Measurements from ENCODE around the gene HSDL1.

Gene HSDL1

GRCh38 chr16:84177741-84178073 lies 32.7 kb upstream of the HSDL1 start:
- peak overlapping the region; percentile 20 for H3K18ac ChIP-seq (ENCODE audit: low read length)
- H2BK120ac ChIP-seq (ENCODE audit: insufficient read depth, low read length, poor library complexity), result peak overlapping the region; percentile 59
- peaks cover 46% of the 10 kb centered on the region in 2 experiments for H3K36me3 ChIP-seq (ENCODE audit: control insufficient read depth in 1 of 2, insufficient read depth in 2 of 2, low read length in 2 of 2)
- no peak overlapping the region for H4K12ac ChIP-seq (ENCODE audit: low read depth, low read length)
- no CpG with 5 or more reads among the region's 9 CpGs for WGBS (ENCODE audit: extremely low coverage, insufficient coverage, insufficient read length)
- peaks cover 21 to 22% of the 10 kb centered on the region in 2 experiments for H3K4me1 ChIP-seq (ENCODE audit: control insufficient read depth in 1 of 2, insufficient read depth in 2 of 2, low read length in 2 of 2)
- no peak overlapping the region for H3K4me2 ChIP-seq (ENCODE audit: low read length)
- no peak overlapping the region for H3K23ac ChIP-seq (ENCODE audit: low read length)
- H3K79me2 ChIP-seq (ENCODE audit: control insufficient read depth, insufficient read depth, low read length, poor library complexity), result peaks cover 4% of the 10 kb centered on the region
- no peak overlapping the region for H3K4ac ChIP-seq (ENCODE audit: low read depth, low read length)
- H2BK5ac ChIP-seq (ENCODE audit: low read depth, low read length, poor library complexity), result peak overlapping the region; percentile 8
- H3K9ac ChIP-seq (ENCODE audit: low read length), result no peak overlapping the region
- DNase-seq, result peak; percentile 32
- H3K27me3 ChIP-seq (ENCODE audit: insufficient read depth, low read length), result no peaks in the 10 kb centered on the region
- H2AFZ ChIP-seq (ENCODE audit: insufficient read depth, low read length, poor library complexity), result no peak overlapping the region
- H3K4me3 ChIP-seq (ENCODE audit: low read depth, low read length), result no peak overlapping the region
- H3K79me1 ChIP-seq (ENCODE audit: low read length), result peaks cover 8% of the 10 kb centered on the region
- peak overlapping the region; percentile 28 for H3K14ac ChIP-seq (ENCODE audit: low read length)
- peak overlapping the region; percentile 30 for H4K8ac ChIP-seq (ENCODE audit: low read depth, low read length)
- peak overlapping the region; percentile 46 for H3K27ac ChIP-seq (ENCODE audit: low read depth, low read length)
- no peaks in the 10 kb centered on the region for H3K9me3 ChIP-seq (ENCODE audit: insufficient read depth, low read depth, low read length)
- H2BK12ac ChIP-seq (ENCODE audit: low read length), result peak overlapping the region; percentile 9
- H4K91ac ChIP-seq (ENCODE audit: low read depth, low read length), result peak overlapping the region; percentile 40
- H2AK5ac ChIP-seq (ENCODE audit: low read length), result no peak overlapping the region

GRCh38 chr16:84176192-84177053 lies 31.4 kb upstream of the HSDL1 start:
- no peak for DNase-seq
- H3K14ac ChIP-seq (ENCODE audit: low read length), result peak overlapping the region; percentile 25
- peaks cover 21 to 22% of the 10 kb centered on the region in 2 experiments for H3K4me1 ChIP-seq (ENCODE audit: control insufficient read depth in 1 of 2, insufficient read depth in 2 of 2, low read length in 2 of 2)
- H2AFZ ChIP-seq (ENCODE audit: insufficient read depth, low read length, poor library complexity), result peak overlapping the region; percentile 19
- H4K91ac ChIP-seq (ENCODE audit: low read depth, low read length), result peak overlapping the region; percentile 52
- H3K27ac ChIP-seq (ENCODE audit: low read depth, low read length), result peak overlapping the region; percentile 46
- peak overlapping the region; percentile 15 for H2BK120ac ChIP-seq (ENCODE audit: insufficient read depth, low read length, poor library complexity)
- no peak overlapping the region for H3K4me2 ChIP-seq (ENCODE audit: low read length)
- H3K23ac ChIP-seq (ENCODE audit: low read length), result no peak overlapping the region
- peak overlapping the region; percentile 70 for H2AK5ac ChIP-seq (ENCODE audit: low read length)
- H2BK12ac ChIP-seq (ENCODE audit: low read length), result peak overlapping the region; percentile 27
- no peaks in the 10 kb centered on the region for H3K9me3 ChIP-seq (ENCODE audit: insufficient read depth, low read depth, low read length)
- no peak overlapping the region for H4K12ac ChIP-seq (ENCODE audit: low read depth, low read length)
- H3K27me3 ChIP-seq (ENCODE audit: insufficient read depth, low read length), result no peaks in the 10 kb centered on the region
- H3K79me1 ChIP-seq (ENCODE audit: low read length), result peaks cover 8% of the 10 kb centered on the region
- peaks cover 34% of the 10 kb centered on the region in 2 experiments for H3K36me3 ChIP-seq (ENCODE audit: control insufficient read depth in 1 of 2, insufficient read depth in 2 of 2, low read length in 2 of 2)
- H3K4me3 ChIP-seq (ENCODE audit: low read depth, low read length), result no peak overlapping the region
- H3K9ac ChIP-seq (ENCODE audit: low read length), result peak overlapping the region; percentile 13
- H3K18ac ChIP-seq (ENCODE audit: low read length), result peak overlapping the region; percentile 17
- peaks cover 4% of the 10 kb centered on the region for H3K79me2 ChIP-seq (ENCODE audit: control insufficient read depth, insufficient read depth, low read length, poor library complexity)
- H4K8ac ChIP-seq (ENCODE audit: low read depth, low read length), result peak overlapping the region; percentile 15
- WGBS (ENCODE audit: extremely low coverage, insufficient coverage, insufficient read length), result no CpG with 5 or more reads among the region's 18 CpGs
- H2BK5ac ChIP-seq (ENCODE audit: low read depth, low read length, poor library complexity), result peak overlapping the region; percentile 23
- no peak overlapping the region for H3K4ac ChIP-seq (ENCODE audit: low read depth, low read length)

- Histone ChIP-seq H3K79me1 (ENCODE audit: low read length) (peaks cover 8% of the 10 kb centered on the region), H3K27ac (ENCODE audit: low read depth, low read length) (no peak overlapping the region), H3K36me3 (ENCODE audit: control insufficient read depth in 1 of 2, insufficient read depth in 2 of 2, low read length in 2 of 2) (peaks cover 25% of the 10 kb centered on the region in 2 experiments), H3K4me1 (ENCODE audit: control insufficient read depth in 1 of 2, insufficient read depth in 2 of 2, low read length in 2 of 2) (peaks cover 21 to 22% of the 10 kb centered on the region in 2 experiments), H3K4me3 (ENCODE audit: low read depth, low read length) (no peak overlapping the region), H2BK5ac (ENCODE audit: low read depth, low read length, poor library complexity) (no peak overlapping the region), H3K18ac (ENCODE audit: low read length) (no peak overlapping the region), H3K9ac (ENCODE audit: low read length) (no peak overlapping the region), H3K4me2 (ENCODE audit: low read length) (no peak overlapping the region), H4K91ac (ENCODE audit: low read depth, low read length) (no peak overlapping the region), H3K14ac (ENCODE audit: low read length) (no peak overlapping the region), H4K12ac (ENCODE audit: low read depth, low read length) (no peak overlapping the region), H3K79me2 (ENCODE audit: control insufficient read depth, insufficient read depth, low read length, poor library complexity) (peaks cover 4% of the 10 kb centered on the region), H4K8ac (ENCODE audit: low read depth, low read length) (no peak overlapping the region), H3K23ac (ENCODE audit: low read length) (no peak overlapping the region), H2BK12ac (ENCODE audit: low read length) (no peak overlapping the region), H2AFZ (ENCODE audit: insufficient read depth, low read length, poor library complexity) (peak overlapping the region; percentile 5), H2BK120ac (ENCODE audit: insufficient read depth, low read length, poor library complexity) (no peak overlapping the region), H3K4ac (ENCODE audit: low read depth, low read length) (no peak overlapping the region), H2AK5ac (ENCODE audit: low read length) (no peak overlapping the region), H3K9me3 (ENCODE audit: insufficient read depth, low read depth, low read length) (no peaks in the 10 kb centered on the region), H3K27me3 (ENCODE audit: insufficient read depth, low read length) (no peaks in the 10 kb centered on the region)
- peak; percentile 43 to 72 for DNase-seq
- WGBS (ENCODE audit: extremely low coverage, insufficient coverage, insufficient read length), result no CpG with 5 or more reads among the region's 10 CpGs
These were observed 30.5 kb upstream of the HSDL1 start for GRCh38 chr16:84175350-84176081.

- Histone ChIP-seq H3K27me3 (ENCODE audit: insufficient read depth, low read length) (no peaks in the 10 kb centered on the region), H3K4me1 (ENCODE audit: control insufficient read depth in 1 of 2, insufficient read depth in 2 of 2, low read length in 2 of 2) (peaks cover 21 to 22% of the 10 kb centered on the region in 2 experiments), H3K4me2 (ENCODE audit: low read length) (no peak overlapping the region), H2BK12ac (ENCODE audit: low read length) (no peak overlapping the region), H3K79me2 (ENCODE audit: control insufficient read depth, insufficient read depth, low read length, poor library complexity) (peaks cover 4% of the 10 kb centered on the region), H2BK120ac (ENCODE audit: insufficient read depth, low read length, poor library complexity) (no peak overlapping the region), H4K8ac (ENCODE audit: low read depth, low read length) (no peak overlapping the region), H3K18ac (ENCODE audit: low read length) (no peak overlapping the region), H3K4ac (ENCODE audit: low read depth, low read length) (no peak overlapping the region), H3K79me1 (ENCODE audit: low read length) (peaks cover 8% of the 10 kb centered on the region), H4K91ac (ENCODE audit: low read depth, low read length) (no peak overlapping the region), H2AK5ac (ENCODE audit: low read length) (no peak overlapping the region), H2AFZ (ENCODE audit: insufficient read depth, low read length, poor library complexity) (no peak overlapping the region), H4K12ac (ENCODE audit: low read depth, low read length) (no peak overlapping the region), H3K36me3 (ENCODE audit: control insufficient read depth in 1 of 2, insufficient read depth in 2 of 2, low read length in 2 of 2) (peaks cover 14% of the 10 kb centered on the region in 2 experiments), H3K9ac (ENCODE audit: low read length) (peak overlapping the region; percentile 23), H3K4me3 (ENCODE audit: low read depth, low read length) (no peak overlapping the region), H3K14ac (ENCODE audit: low read length) (no peak overlapping the region), H3K23ac (ENCODE audit: low read length) (no peak overlapping the region), H2BK5ac (ENCODE audit: low read depth, low read length, poor library complexity) (no peak overlapping the region), H3K27ac (ENCODE audit: low read depth, low read length) (no peak overlapping the region), H3K9me3 (ENCODE audit: insufficient read depth, low read depth, low read length) (no peaks in the 10 kb centered on the region)
- no CpG with 5 or more reads among the region's 11 CpGs for WGBS (ENCODE audit: extremely low coverage, insufficient coverage, insufficient read length)
- no peak for DNase-seq
These were observed 29.4 kb upstream of the HSDL1 start for GRCh38 chr16:84174396-84174795.

Data from trophoblast cell (in vitro differentiated cells and primary cell).